H9 (cell line): ENCODE results near the gene REEP1. TPM values are rescaled to one million over a fixed set of nuclear protein-coding genes. Genes with fewer than 3 reads are reported as not detected.

Source experiments
- DNase-seq: peaks from one replicate; pipeline ENCODE4 v3.0.0-alpha.2; 2017
- H2AFZ ChIP-seq: one replicate; pipeline ENCODE4 v1.6.1; 2013; ENCODE audit warnings: mild to moderate bottlenecking, low read length, control low read depth, moderate library complexity
- H2AK5ac ChIP-seq: 2 replicates; pipeline ENCODE4 v1.6.1; 2013; ENCODE audit warnings: low read length, control low read depth, mixed read lengths; ENCODE audit not compliant: insufficient read length
- H2BK120ac ChIP-seq: one replicate; pipeline ENCODE4 v1.6.1; 2013; ENCODE audit warnings: low read depth, mild to moderate bottlenecking, low read length, control low read depth, inconsistent platforms; ENCODE audit not compliant: poor library complexity, severe bottlenecking
- H2BK12ac ChIP-seq: 2 replicates; pipeline ENCODE4 v1.6.1; 2013; ENCODE audit warnings: low read length, control low read depth, mixed read lengths, low read depth; ENCODE audit not compliant: insufficient read length
- H2BK15ac ChIP-seq: 2 replicates; pipeline ENCODE4 v1.6.1; 2013; ENCODE audit warnings: low read depth, low read length, control low read depth
- H2BK20ac ChIP-seq: one replicate; pipeline ENCODE4 v1.6.1; 2013; ENCODE audit warnings: low read depth, mild to moderate bottlenecking, low read length, control low read depth, inconsistent platforms; ENCODE audit not compliant: poor library complexity, severe bottlenecking
- H2BK5ac ChIP-seq: 2 replicates; pipeline ENCODE4 v1.6.1; 2013; ENCODE audit warnings: low read length, control low read depth, mixed read lengths; ENCODE audit not compliant: insufficient read length
- H3K14ac ChIP-seq: 2 replicates; pipeline ENCODE4 v1.6.1; 2013; ENCODE audit warnings: low read length, control low read depth; ENCODE audit not compliant: insufficient read depth
- H3K18ac ChIP-seq: 2 replicates; pipeline ENCODE4 v1.6.1; 2013; ENCODE audit warnings: low read depth, mild to moderate bottlenecking, mixed read lengths, low read length, control low read depth; ENCODE audit not compliant: insufficient read length
- H3K23ac ChIP-seq: 2 replicates; pipeline ENCODE4 v1.6.1; 2013; ENCODE audit warnings: low read length, control low read depth, mixed read lengths, low read depth; ENCODE audit not compliant: insufficient read length
- H3K23me2 ChIP-seq: 2 replicates; pipeline ENCODE4 v1.6.1; 2013; ENCODE audit warnings: low read depth, mild to moderate bottlenecking, mixed read lengths, low read length, control low read depth; ENCODE audit not compliant: insufficient read length, poor library complexity, severe bottlenecking
- H3K27ac ChIP-seq: 2 replicates; pipeline ENCODE4 v1.5.1; 2013; ENCODE audit warnings: low read length, control low read depth, mixed read lengths, low read depth; ENCODE audit not compliant: insufficient read length
- H3K27me3 ChIP-seq: 2 replicates; pipeline ENCODE4 v1.6.1; 2013; ENCODE audit warnings: low read length, control low read depth, inconsistent platforms; ENCODE audit not compliant: insufficient read depth
- H3K4ac ChIP-seq: 2 replicates; pipeline ENCODE4 v1.6.1; 2013; ENCODE audit warnings: low read depth, mild to moderate bottlenecking, control low read depth, inconsistent platforms, low read length, moderate library complexity
- H3K4me1 ChIP-seq: 2 replicates; pipeline ENCODE4 v1.6.1; 2013; ENCODE audit warnings: low read length, control low read depth, inconsistent platforms; ENCODE audit not compliant: insufficient read depth
- H3K4me2 ChIP-seq: 2 replicates; pipeline ENCODE4 v1.6.1; 2013; ENCODE audit warnings: low read length, control low read depth, mixed read lengths; ENCODE audit not compliant: insufficient read length, insufficient read depth
- H3K56ac ChIP-seq: 2 replicates; pipeline ENCODE4 v1.6.1; 2013; ENCODE audit warnings: low read depth, mild to moderate bottlenecking, mixed read lengths, low read length, control low read depth; ENCODE audit not compliant: insufficient read length
- H3K79me1 ChIP-seq: 2 replicates; pipeline ENCODE4 v1.6.1; 2013; ENCODE audit warnings: low read depth, mild to moderate bottlenecking, moderate library complexity, low read length, control low read depth, inconsistent platforms; ENCODE audit not compliant: insufficient read depth, poor library complexity, severe bottlenecking
- H3K79me2 ChIP-seq: 2 replicates; pipeline ENCODE4 v1.6.1; 2013; ENCODE audit warnings: low read length, control low read depth, inconsistent platforms; ENCODE audit not compliant: insufficient read depth
- H3K9ac ChIP-seq: 2 replicates; pipeline ENCODE4 v1.6.1; 2013; ENCODE audit warnings: low read length, control low read depth, mixed read lengths; ENCODE audit not compliant: insufficient read length; ENCODE audit errors: extremely low read depth
- H3K9me3 ChIP-seq: one replicate; pipeline ENCODE4 v1.6.1; 2013; ENCODE audit warnings: low read depth, low read length, inconsistent platforms; ENCODE audit not compliant: control insufficient read depth
- H3T11ph ChIP-seq: one replicate; pipeline ENCODE4 v1.6.1; 2013; ENCODE audit warnings: mild to moderate bottlenecking, low read length, control low read depth, inconsistent platforms
- H4K20me1 ChIP-seq: one replicate; pipeline ENCODE4 v1.6.1; 2013; ENCODE audit not compliant: control insufficient read depth, insufficient read length, insufficient read depth
- H4K5ac ChIP-seq: 2 replicates; pipeline ENCODE4 v1.6.1; 2013; ENCODE audit warnings: low read depth, mild to moderate bottlenecking, mixed read lengths, low read length, control low read depth; ENCODE audit not compliant: insufficient read length
- H4K8ac ChIP-seq: replicated peaks from 2 replicates; pipeline ENCODE4 v1.6.1; 2013; ENCODE audit warnings: low read length, control low read depth, mixed read lengths, low read depth; ENCODE audit not compliant: insufficient read length
- H4K91ac ChIP-seq: 2 replicates; pipeline ENCODE4 v1.6.1; 2013; ENCODE audit warnings: low read depth, mild to moderate bottlenecking, moderate library complexity, mixed read lengths, low read length, control low read depth; ENCODE audit not compliant: insufficient read length
- H3K27ac Mint-ChIP-seq, 3 experiments: 2 replicates in 2 of 3; 3 replicates in 1 of 3; pipeline ENCODE4 v1.8.0; 2020 to 2021; ENCODE audit warnings: mixed read lengths in 3 of 3, mild to moderate bottlenecking in 1 of 3, moderate library complexity in 1 of 3
- H3K27me3 Mint-ChIP-seq: 2 replicates; pipeline ENCODE4 v1.8.0; 2021; ENCODE audit warnings: low read depth, mild to moderate bottlenecking, moderate library complexity, mixed read lengths
- H3K36me3 Mint-ChIP-seq, 3 experiments: 2 replicates in 2 of 3; 3 replicates in 1 of 3; pipeline ENCODE4 v1.8.0; 2020 to 2021; ENCODE audit warnings: low read depth in 3 of 3, mixed read lengths in 3 of 3; ENCODE audit not compliant: insufficient read depth in 1 of 3
- H3K4me1 Mint-ChIP-seq, 2 experiments: 2 replicates each; pipeline ENCODE4 v1.8.0; 2020; ENCODE audit warnings: mixed read lengths in 2 of 2
- H3K4me3 Mint-ChIP-seq, 2 experiments: 2 replicates in 1 of 2; 3 replicates in 1 of 2; pipeline ENCODE4 v1.8.0; 2020 to 2021; ENCODE audit warnings: mild to moderate bottlenecking in 2 of 2, mixed read lengths in 2 of 2, moderate library complexity in 1 of 2
- H3K9me3 Mint-ChIP-seq, 2 experiments: 2 replicates in 1 of 2; 3 replicates in 1 of 2; pipeline ENCODE4 v1.8.0; 2020; ENCODE audit warnings: mild to moderate bottlenecking in 2 of 2, mixed read lengths in 2 of 2, moderate library complexity in 1 of 2
- WGBS: extraction: QIAGEN DNeasy Blood & Tissue Kit; methylation state at CpG from one replicate; pipeline ENCODE4 v1.1.7; 2013; ENCODE audit warnings: missing lambda C conversion rate, low lambda C conversion rate, mixed read lengths; ENCODE audit not compliant: insufficient read length; ENCODE audit errors: extremely low coverage; 5-methylcytosine and 5-hydroxymethylcytosine counted together
- microRNA-seq: library from miRNA; unstranded; fragments of <30 nt; microRNA quantifications from one replicate; pipeline ENCODE4, GENCODE V29; 2020; ENCODE audit warnings: borderline microRNAs expressed
- total RNA-seq: library from RNA; stranded (reverse); gene quantifications from 2 replicates; pipeline ENCODE4 v1.2.1, GENCODE V29; 2021
- TF ChIP-seq, protein P1 (sequence below): fragments of 200-600 bp; sonication (generic); conservative IDR thresholded peaks from 3 replicates; pipeline ENCODE4 v1.8.0; 2021; ENCODE audit warnings: antibody characterized with exemption, mild to moderate bottlenecking

REEP1 gene
- total RNA-seq, 1 experiment from 2014 or later: 1.3 TPM

DNA sequence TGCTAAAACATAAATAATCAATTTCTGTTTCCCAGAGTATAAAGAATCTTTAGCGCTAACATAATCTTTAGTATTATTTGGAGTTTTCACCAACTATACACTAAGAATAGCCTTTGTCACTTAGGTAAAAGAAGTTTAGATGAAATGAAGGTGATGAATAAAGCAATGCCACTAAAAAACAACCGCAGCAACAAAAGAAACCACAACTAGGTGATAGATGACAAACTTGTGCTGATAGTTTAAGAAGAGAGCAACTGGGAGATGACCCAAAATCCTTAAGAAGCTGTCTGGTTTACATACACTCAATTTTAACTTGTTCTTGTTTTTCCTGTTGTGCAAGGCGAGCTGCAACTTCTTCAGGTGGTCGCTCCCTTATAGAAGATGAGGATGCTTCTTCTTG lies 167.0 kb downstream of the REEP1 start:
- Histone ChIP-seq H3K9me3 (no peaks in the 10 kb centered on the region), H3K14ac (no peak overlapping the region), H4K91ac (no peak overlapping the region), H3K4ac (no peak overlapping the region), H3K23ac (no peak overlapping the region), H3K79me1 (no peaks in the 10 kb centered on the region), H3K27me3 (no peaks in the 10 kb centered on the region), H2AFZ (no peak overlapping the region), H3T11ph (no peak overlapping the region), H3K27ac (no peak overlapping the region), H2BK120ac (no peak overlapping the region), H2BK12ac (no peak overlapping the region), H3K4me1 (no peaks in the 10 kb centered on the region), H2BK20ac (no peak overlapping the region), H3K23me2 (no peaks in the 10 kb centered on the region), H3K4me2 (no peak overlapping the region), H3K9ac (no peak overlapping the region), H3K56ac (no peak overlapping the region), H4K20me1 (no peaks in the 10 kb centered on the region), H3K79me2 (no peaks in the 10 kb centered on the region), H2AK5ac (no peak overlapping the region), H4K8ac (no peak overlapping the region), H4K5ac (no peak overlapping the region), H2BK5ac (no peak overlapping the region), H2BK15ac (no peak overlapping the region), H3K18ac (no peak overlapping the region)
- no peak overlapping the region for H3K27ac Mint-ChIP-seq
- peaks cover 22 to 69% (median 53%) of the 10 kb centered on the region in 3 experiments; a peak in 6 of 7 replicates for H3K36me3 Mint-ChIP-seq
- H3K9me3 Mint-ChIP-seq: no peaks in the 10 kb centered on the region
- WGBS: no CpG with 5 or more reads among the region's 4 CpGs
- TF ChIP-seq, protein P1, sequence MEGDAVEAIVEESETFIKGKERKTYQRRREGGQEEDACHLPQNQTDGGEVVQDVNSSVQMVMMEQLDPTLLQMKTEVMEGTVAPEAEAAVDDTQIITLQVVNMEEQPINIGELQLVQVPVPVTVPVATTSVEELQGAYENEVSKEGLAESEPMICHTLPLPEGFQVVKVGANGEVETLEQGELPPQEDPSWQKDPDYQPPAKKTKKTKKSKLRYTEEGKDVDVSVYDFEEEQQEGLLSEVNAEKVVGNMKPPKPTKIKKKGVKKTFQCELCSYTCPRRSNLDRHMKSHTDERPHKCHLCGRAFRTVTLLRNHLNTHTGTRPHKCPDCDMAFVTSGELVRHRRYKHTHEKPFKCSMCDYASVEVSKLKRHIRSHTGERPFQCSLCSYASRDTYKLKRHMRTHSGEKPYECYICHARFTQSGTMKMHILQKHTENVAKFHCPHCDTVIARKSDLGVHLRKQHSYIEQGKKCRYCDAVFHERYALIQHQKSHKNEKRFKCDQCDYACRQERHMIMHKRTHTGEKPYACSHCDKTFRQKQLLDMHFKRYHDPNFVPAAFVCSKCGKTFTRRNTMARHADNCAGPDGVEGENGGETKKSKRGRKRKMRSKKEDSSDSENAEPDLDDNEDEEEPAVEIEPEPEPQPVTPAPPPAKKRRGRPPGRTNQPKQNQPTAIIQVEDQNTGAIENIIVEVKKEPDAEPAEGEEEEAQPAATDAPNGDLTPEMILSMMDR: no peak
- no peaks in the 10 kb centered on the region for H3K27me3 Mint-ChIP-seq
- no peak overlapping the region for H3K4me3 Mint-ChIP-seq
- DNase-seq: no peak
- no peaks in the 10 kb centered on the region for H3K4me1 Mint-ChIP-seq

Small RNAs within 50 kb of the gene (microRNA-seq; reads per million reads assigned to microRNA genes)
- not detected for gene MIR4779

Other genes starting within 250 kb of the REEP1 start
- gene POLR1A, start 231.7 kb downstream of the REEP1 start, total RNA-seq: 54.6 and 62.7 TPM in 2 replicates
- 161 and 180 TPM in 2 replicates for gene PTCD3, start 231.4 kb downstream of the REEP1 start, total RNA-seq
- gene IMMT, start 142.2 kb downstream of the REEP1 start, total RNA-seq: 112 and 116 TPM in 2 replicates
- gene MRPL35, start 138.2 kb downstream of the REEP1 start, total RNA-seq: 43.5 and 47.5 TPM in 2 replicates
- 24.8 and 28.1 TPM in 2 replicates for gene KDM3A, start 103.7 kb upstream of the REEP1 start, total RNA-seq
- 27.5 and 28.8 TPM in 2 replicates for gene CHMP3, start 225.8 kb upstream of the REEP1 start, total RNA-seq